GM23248 (cell line): Measurements from ENCODE around the gene SH3RF1. TPM values are rescaled to one million over a fixed set of nuclear protein-coding genes. Genes with fewer than 3 reads are reported as not detected.

ENCODE experiments used
- DNase-seq: peaks from one replicate; pipeline ENCODE4 v3.0.0-alpha.2; 2015
- H2AFZ ChIP-seq: fragments of 200-600 bp; sonication (generic); 2 replicates; pipeline ENCODE4 v1.6.1; 2016; ENCODE audit warnings: antibody characterized with exemption
- H3F3A ChIP-seq: fragments of 200-600 bp; sonication (generic); 2 replicates; pipeline ENCODE4 v1.6.1; 2016; ENCODE audit warnings: mild to moderate bottlenecking, antibody characterized with exemption, mixed run types; ENCODE audit not compliant: insufficient read depth
- H3K27ac ChIP-seq: fragments of 200-600 bp; sonication (generic); 2 replicates; pipeline ENCODE4 v1.5.1; 2016; ENCODE audit warnings: mild to moderate bottlenecking
- H3K27me3 ChIP-seq: fragments of 200-600 bp; sonication (generic); replicated peaks from 2 replicates; pipeline ENCODE4 v1.6.1; 2016; ENCODE audit warnings: mild to moderate bottlenecking; ENCODE audit not compliant: insufficient read depth
- H3K36me3 ChIP-seq: fragments of 200-600 bp; sonication (generic); 2 replicates; pipeline ENCODE4 v1.6.1; 2016; ENCODE audit warnings: low read depth, mild to moderate bottlenecking
- H3K4me1 ChIP-seq: fragments of 200-600 bp; sonication (generic); 2 replicates; pipeline ENCODE4 v1.6.1; 2016; ENCODE audit warnings: mild to moderate bottlenecking; ENCODE audit not compliant: insufficient read depth
- H3K4me2 ChIP-seq: fragments of 200-600 bp; sonication (generic); one replicate; pipeline ENCODE4 v1.6.1; 2016; ENCODE audit warnings: mild to moderate bottlenecking; ENCODE audit not compliant: unreplicated experiment
- H3K4me3 ChIP-seq: fragments of 200-600 bp; sonication (generic); 2 replicates; pipeline ENCODE4 v1.5.1; 2016; ENCODE audit warnings: mild to moderate bottlenecking
- H3K79me2 ChIP-seq: fragments of 200-600 bp; sonication (generic); 2 replicates; pipeline ENCODE4 v1.6.1; 2016; ENCODE audit warnings: mild to moderate bottlenecking; ENCODE audit not compliant: insufficient read depth
- H3K9ac ChIP-seq: fragments of 200-600 bp; sonication (generic); 2 replicates; pipeline ENCODE4 v1.6.1; 2016; ENCODE audit warnings: mild to moderate bottlenecking
- H3K9me2 ChIP-seq: fragments of 200-600 bp; sonication (generic); 2 replicates; pipeline ENCODE4 v1.6.1; 2016; ENCODE audit warnings: mixed run types, mild to moderate bottlenecking, moderate library complexity; ENCODE audit not compliant: insufficient read depth
- H3K9me3 ChIP-seq: fragments of 200-600 bp; sonication (generic); one replicate; pipeline ENCODE4 v1.6.1; 2017; ENCODE audit warnings: low read depth
- H4K20me1 ChIP-seq: fragments of 200-600 bp; sonication (generic); 2 replicates; pipeline ENCODE4 v1.6.0; 2016; ENCODE audit not compliant: insufficient read depth
- EZH2 ChIP-seq: fragments of 200-600 bp; sonication (generic); IDR thresholded peaks from 2 replicates; pipeline ENCODE4 v1.6.1; 2018; ENCODE audit warnings: antibody characterized with exemption, mild to moderate bottlenecking; ENCODE audit not compliant: insufficient read depth, poor library complexity, severe bottlenecking
- EZH2phosphoT487 ChIP-seq: fragments of 200-600 bp; sonication (generic); IDR thresholded peaks from 2 replicates; pipeline ENCODE4 v1.6.1; 2018; ENCODE audit warnings: antibody characterized with exemption, moderate library complexity, mild to moderate bottlenecking, low read depth; ENCODE audit not compliant: insufficient read depth
- WGBS, 2 experiments: methylation state at CpG; one replicate each; pipeline ENCODE4 v1.1.6; 2015 to 2017; ENCODE audit warnings: low lambda C conversion rate in 2 of 2, low coverage in 1 of 2; ENCODE audit errors: missing lambda C conversion rate in 2 of 2; 5-methylcytosine and 5-hydroxymethylcytosine counted together
- in situ Hi-C: fragments of 300-500 bp; cut with MboI; formaldehyde crosslinking; loops from 2 replicates; pipeline ENCODE4 v1.15.0; 2020
- polyA plus RNA-seq: library from polyadenylated mRNA; unstranded; fragments of >200 nt; fragmentation: Nextera tagmentation; extraction: Ambion mirVana; gene quantifications from 2 replicates; pipeline ENCODE4 v1.2.1, GENCODE V29; 2016
- total RNA-seq: library from RNA; depleted of rRNA; stranded (reverse); fragments of >200 nt; shearing (Covaris generic); gene quantifications from 2 replicates; pipeline ENCODE4 v1.2.3, GENCODE V29; 2014

Gene SH3RF1
- total and polyA plus RNA-seq, 2 experiments from 2014 or later: 28.3 to 55.5 TPM

GRCh38 chr4:169070071-169070894, 200.5 kb downstream of the SH3RF1 start:
- in situ Hi-C loops: no loop called here
- Histone ChIP-seq H2AFZ (no peak overlapping the region), H3K4me3 (peak overlapping the region; percentile 13; the same call in 1 of the 2 replicates), H3K4me1 (peaks cover 19% of the 10 kb centered on the region), H3K79me2 (no peaks in the 10 kb centered on the region), H3K9ac (peak overlapping the region; percentile 26), H3K27me3 (no peaks in the 10 kb centered on the region), H3K9me2 (no peaks in the 10 kb centered on the region), H3K36me3 (no peaks in the 10 kb centered on the region), H3K9me3 (no peaks in the 10 kb centered on the region), H4K20me1 (no peaks in the 10 kb centered on the region), H3K27ac (peak overlapping the region; percentile 76), H3F3A (peaks cover 31% of the 10 kb centered on the region), H3K4me2 (peak overlapping the region; percentile 33)
- TF ChIP-seq EZH2 (no peak), EZH2phosphoT487 (0 out of 2 replicates have a peak, but pooled peaks have one; percentile 75)
- 19 to 22% methylated on average over 16 of the region's 16 CpGs for WGBS, 2 experiments
- DNase-seq: peak; percentile 96

GRCh38 chr4:169068423-169068822, 202.3 kb downstream of the SH3RF1 start:
- in situ Hi-C loops: no loop called here
- H2AFZ ChIP-seq: no peak overlapping the region
- WGBS, 2 experiments: 89 to 92% methylated on average over 8 of the region's 8 CpGs
- no peaks in the 10 kb centered on the region for H3K9me2 ChIP-seq
- peaks cover 35% of the 10 kb centered on the region for H3K4me1 ChIP-seq
- H3K79me2 ChIP-seq: no peaks in the 10 kb centered on the region
- no peaks in the 10 kb centered on the region for H4K20me1 ChIP-seq
- no peaks in the 10 kb centered on the region for H3K27me3 ChIP-seq
- no peaks in the 10 kb centered on the region for H3K9me3 ChIP-seq
- no peak overlapping the region for H3K4me3 ChIP-seq
- H3K9ac ChIP-seq: no peak overlapping the region
- no peak overlapping the region for H3K4me2 ChIP-seq
- no peak overlapping the region for H3K27ac ChIP-seq
- no peak for DNase-seq
- peaks cover 34% of the 10 kb centered on the region for H3F3A ChIP-seq
- no peaks in the 10 kb centered on the region for H3K36me3 ChIP-seq
- TF ChIP-seq EZH2phosphoT487: no peak
- no peak for TF ChIP-seq EZH2

GRCh38 chr4:169066934-169067333, 203.8 kb downstream of the SH3RF1 start:
- Histone ChIP-seq H3K9me3 (no peaks in the 10 kb centered on the region), H3F3A (peaks cover 37% of the 10 kb centered on the region), H4K20me1 (no peaks in the 10 kb centered on the region), H3K4me1 (peaks cover 50% of the 10 kb centered on the region), H3K4me2 (no peak overlapping the region), H3K27me3 (no peaks in the 10 kb centered on the region), H3K27ac (no peak overlapping the region), H2AFZ (no peak overlapping the region), H3K79me2 (no peaks in the 10 kb centered on the region), H3K9ac (no peak overlapping the region), H3K36me3 (no peaks in the 10 kb centered on the region), H3K9me2 (no peaks in the 10 kb centered on the region), H3K4me3 (no peak overlapping the region)
- TF ChIP-seq EZH2phosphoT487 (no peak), EZH2 (no peak)
- DNase-seq: no peak
- in situ Hi-C loops: no loop called here
- 95 to 98% methylated on average over 5 of the region's 5 CpGs for WGBS, 2 experiments

- H2AFZ ChIP-seq: no peak overlapping the region
- no peaks in the 10 kb centered on the region for H3K36me3 ChIP-seq
- no peaks in the 10 kb centered on the region for H3K9me2 ChIP-seq
- no peaks in the 10 kb centered on the region for H4K20me1 ChIP-seq
- peaks cover 49% of the 10 kb centered on the region for H3K4me1 ChIP-seq
- peak overlapping the region; percentile 5; the same call in 1 of the 2 replicates for H3K9ac ChIP-seq
- in situ Hi-C loops: no loop called here
- no peaks in the 10 kb centered on the region for H3K79me2 ChIP-seq
- peaks cover 36% of the 10 kb centered on the region for H3F3A ChIP-seq
- peak; percentile 82 for DNase-seq
- no peak overlapping the region for H3K4me3 ChIP-seq
- 21 to 34% methylated on average over 2 of the region's 2 CpGs for WGBS, 2 experiments
- H3K4me2 ChIP-seq: peak overlapping the region; percentile 39
- H3K27ac ChIP-seq: peak overlapping the region; percentile 46
- no peaks in the 10 kb centered on the region for H3K27me3 ChIP-seq
- no peaks in the 10 kb centered on the region for H3K9me3 ChIP-seq
- TF ChIP-seq EZH2 (no peak), EZH2phosphoT487 (no peak)
These were observed 206.5 kb downstream of the SH3RF1 start for GRCh38 chr4:169064296-169064695.
